ENCODE results near the gene POLR3B.

DNA sequence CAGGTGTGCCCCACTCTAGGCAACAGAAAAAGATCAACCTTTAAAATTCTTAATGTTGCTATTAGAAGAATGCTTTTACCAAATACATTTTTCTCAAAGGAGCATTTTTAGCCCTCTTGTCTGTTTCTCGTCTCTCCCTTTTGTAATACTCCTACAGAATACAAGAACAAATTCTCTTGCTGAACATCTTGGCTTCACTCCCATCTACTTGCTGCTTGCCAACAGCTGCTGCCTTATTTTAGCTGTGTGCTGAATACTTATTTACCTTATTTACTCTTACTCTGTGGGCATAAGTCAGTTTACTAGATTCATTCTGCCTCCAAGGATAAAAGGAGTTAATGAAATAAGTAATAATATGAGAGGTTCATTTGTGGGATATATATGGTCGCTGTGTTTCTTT is 70.8 kb downstream of the POLR3B start:
- TF ChIP-seq POLR2A (IDR thresholded peaks at IDR 0.05) = no peak
- TF ChIP-seq, protein P1, sequence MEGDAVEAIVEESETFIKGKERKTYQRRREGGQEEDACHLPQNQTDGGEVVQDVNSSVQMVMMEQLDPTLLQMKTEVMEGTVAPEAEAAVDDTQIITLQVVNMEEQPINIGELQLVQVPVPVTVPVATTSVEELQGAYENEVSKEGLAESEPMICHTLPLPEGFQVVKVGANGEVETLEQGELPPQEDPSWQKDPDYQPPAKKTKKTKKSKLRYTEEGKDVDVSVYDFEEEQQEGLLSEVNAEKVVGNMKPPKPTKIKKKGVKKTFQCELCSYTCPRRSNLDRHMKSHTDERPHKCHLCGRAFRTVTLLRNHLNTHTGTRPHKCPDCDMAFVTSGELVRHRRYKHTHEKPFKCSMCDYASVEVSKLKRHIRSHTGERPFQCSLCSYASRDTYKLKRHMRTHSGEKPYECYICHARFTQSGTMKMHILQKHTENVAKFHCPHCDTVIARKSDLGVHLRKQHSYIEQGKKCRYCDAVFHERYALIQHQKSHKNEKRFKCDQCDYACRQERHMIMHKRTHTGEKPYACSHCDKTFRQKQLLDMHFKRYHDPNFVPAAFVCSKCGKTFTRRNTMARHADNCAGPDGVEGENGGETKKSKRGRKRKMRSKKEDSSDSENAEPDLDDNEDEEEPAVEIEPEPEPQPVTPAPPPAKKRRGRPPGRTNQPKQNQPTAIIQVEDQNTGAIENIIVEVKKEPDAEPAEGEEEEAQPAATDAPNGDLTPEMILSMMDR (IDR thresholded peaks at IDR 0.05) = no peak

Measured in transverse colon (tissue), 3 donors.